BLaER1 (cell line): ENCODE measurements around the gene ITIH5.
A peak's percentile ranks its signal among the peaks of the same experiment; 100 is the strongest.

Experiments used
- H3K27ac ChIP-seq: shearing (Covaris generic); formaldehyde crosslinking; 2 replicates; pipeline ENCODE4 v1.8.1; 2022
- H3K27me3 ChIP-seq: shearing (Covaris generic); formaldehyde crosslinking; 2 replicates; pipeline ENCODE4 v1.8.1; 2022
- H3K36me3 ChIP-seq: shearing (Covaris generic); formaldehyde crosslinking; 2 replicates; pipeline ENCODE4 v1.8.1; 2022
- H3K4me1 ChIP-seq: shearing (Covaris generic); formaldehyde crosslinking; 2 replicates; pipeline ENCODE4 v1.8.1; 2022
- H3K4me2 ChIP-seq: shearing (Covaris generic); formaldehyde crosslinking; 2 replicates; pipeline ENCODE4 v1.8.1; 2022
- H3K4me3 ChIP-seq: shearing (Covaris generic); formaldehyde crosslinking; 2 replicates; pipeline ENCODE4 v1.8.1; 2022
- H3K9ac ChIP-seq: shearing (Covaris generic); formaldehyde crosslinking; 2 replicates; pipeline ENCODE4 v1.8.1; 2022
- H3K9me3 ChIP-seq: shearing (Covaris generic); formaldehyde crosslinking; 2 replicates; pipeline ENCODE4 v1.8.1; 2022
- H4K20me1 ChIP-seq: shearing (Covaris generic); formaldehyde crosslinking; 2 replicates; pipeline ENCODE4 v1.8.1; 2022
- Cebpa-rat ChIP-seq: shearing (Covaris generic); IDR thresholded peaks from 2 replicates; pipeline ENCODE4 v1.8.1; 2022

ITIH5 gene

DNA sequence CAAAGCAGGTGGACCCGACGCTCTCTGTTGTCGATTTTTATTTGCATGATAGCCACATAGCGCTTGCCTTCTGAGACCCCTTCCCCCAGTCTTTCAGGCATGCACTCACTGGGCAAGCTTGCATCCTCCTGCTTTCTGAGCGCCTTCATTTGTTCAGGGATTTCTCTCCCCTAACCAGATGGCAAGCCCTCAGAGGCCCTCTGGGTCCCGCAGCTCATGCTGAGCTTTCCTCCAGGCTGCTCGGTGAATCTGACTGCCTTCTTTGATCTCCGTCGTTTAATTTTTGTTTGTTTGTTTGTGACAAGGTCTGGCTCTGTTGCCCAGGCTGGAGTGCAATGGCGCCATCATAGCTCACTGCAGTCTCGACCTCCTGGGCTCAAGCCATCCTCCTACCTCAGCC is 58.8 kb downstream of the ITIH5 start:
- H3K27me3 ChIP-seq = no peaks in the 10 kb centered on the region
- no peak for TF ChIP-seq Cebpa-rat
- no peak overlapping the region for H3K4me3 ChIP-seq
- no peak overlapping the region for H3K27ac ChIP-seq
- H3K4me2 ChIP-seq = no peak overlapping the region
- no peaks in the 10 kb centered on the region; the same call in 1 of the 2 replicates for H3K4me1 ChIP-seq
- H3K9me3 ChIP-seq = no peaks in the 10 kb centered on the region
- H3K36me3 ChIP-seq = no peaks in the 10 kb centered on the region
- no peak overlapping the region for H3K9ac ChIP-seq
- no peaks in the 10 kb centered on the region for H4K20me1 ChIP-seq

GRCh38 chr10:7606951-7607404 is 59.8 kb downstream of the ITIH5 start:
- Histone ChIP-seq H3K4me1 (no peaks in the 10 kb centered on the region; the same call in 1 of the 2 replicates), H3K4me2 (no peak overlapping the region), H3K36me3 (no peaks in the 10 kb centered on the region), H3K27me3 (no peaks in the 10 kb centered on the region), H3K9ac (no peak overlapping the region), H4K20me1 (no peaks in the 10 kb centered on the region), H3K27ac (no peak overlapping the region), H3K4me3 (no peak overlapping the region), H3K9me3 (no peaks in the 10 kb centered on the region)
- no peak for TF ChIP-seq Cebpa-rat

DNA sequence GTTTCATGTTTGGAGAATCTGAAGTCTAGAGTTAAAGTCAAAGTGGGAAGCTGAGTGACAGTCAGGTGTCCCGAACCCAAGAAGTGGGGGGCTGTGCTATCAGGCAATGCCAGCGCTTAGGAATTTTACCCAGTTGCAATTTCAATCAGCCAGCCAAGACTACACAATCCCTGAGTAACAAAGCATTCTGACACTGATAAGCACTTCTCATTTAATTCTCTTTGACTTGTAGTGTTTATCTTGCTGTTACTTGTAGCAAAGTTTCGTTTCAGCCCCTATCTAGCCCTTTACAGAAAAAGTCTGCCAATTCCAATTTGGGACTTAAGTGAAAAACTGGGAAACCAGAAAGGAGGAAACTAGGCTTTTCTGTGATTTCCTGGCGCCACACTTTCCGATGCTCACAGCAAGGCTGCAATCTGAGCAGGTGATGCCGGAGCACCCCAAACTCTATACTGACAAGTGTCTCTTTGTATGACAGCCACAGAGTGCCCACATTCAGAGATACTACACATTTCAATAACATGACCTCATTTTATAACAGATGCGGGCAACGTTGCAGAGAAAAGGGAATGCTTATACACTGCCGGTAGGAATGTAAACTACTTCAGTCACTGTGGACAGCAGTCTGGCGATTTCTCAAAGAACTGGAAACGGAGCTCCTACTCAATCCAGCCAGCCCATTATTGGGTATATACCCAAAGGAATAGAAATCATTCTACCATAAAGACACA is 61.0 kb downstream of the ITIH5 start:
- H4K20me1 ChIP-seq = no peaks in the 10 kb centered on the region
- no peaks in the 10 kb centered on the region for H3K9me3 ChIP-seq
- peaks cover 11% of the 10 kb centered on the region for H3K4me1 ChIP-seq
- no peak overlapping the region for H3K4me3 ChIP-seq
- no peak for TF ChIP-seq Cebpa-rat
- H3K27me3 ChIP-seq = no peaks in the 10 kb centered on the region
- H3K9ac ChIP-seq = no peak overlapping the region
- no peak overlapping the region for H3K4me2 ChIP-seq
- H3K27ac ChIP-seq = no peak overlapping the region
- no peaks in the 10 kb centered on the region for H3K36me3 ChIP-seq

DNA sequence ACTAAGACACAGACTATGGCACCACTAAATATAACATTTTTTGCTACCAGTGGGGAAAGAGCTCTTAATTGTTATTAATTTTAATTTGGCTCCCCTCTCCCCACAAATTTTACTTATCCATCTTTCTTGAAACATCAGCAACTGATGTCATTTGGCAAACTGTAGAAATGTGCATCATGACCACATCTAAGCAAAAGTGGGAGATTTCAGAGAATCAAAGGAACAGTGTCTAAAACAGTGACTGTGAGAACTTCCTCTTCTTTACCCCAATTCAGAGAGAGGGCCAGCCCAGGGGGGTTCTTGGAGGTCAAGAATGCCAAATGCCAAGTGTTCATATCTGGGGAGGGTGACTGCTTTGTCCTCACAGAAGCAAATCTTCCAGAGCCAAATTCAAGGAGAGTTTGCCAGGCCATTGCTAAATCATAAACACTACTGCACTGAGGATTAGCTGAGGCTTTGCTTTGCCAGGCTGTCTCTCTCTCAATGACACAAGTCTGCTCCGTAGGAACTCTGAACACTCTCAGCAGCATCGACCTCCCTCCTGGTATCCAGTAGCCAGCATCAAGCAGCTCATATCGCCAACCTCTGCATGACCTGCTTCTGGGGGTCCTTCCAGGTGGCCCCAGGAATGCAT is 65.6 kb downstream of the ITIH5 start:
- no peaks in the 10 kb centered on the region for H3K27me3 ChIP-seq
- no peaks in the 10 kb centered on the region for H4K20me1 ChIP-seq
- H3K9me3 ChIP-seq = no peaks in the 10 kb centered on the region
- no peaks in the 10 kb centered on the region for H3K36me3 ChIP-seq
- no peak overlapping the region for H3K4me3 ChIP-seq
- TF ChIP-seq Cebpa-rat = no peak
- H3K4me2 ChIP-seq = peak overlapping the region; percentile 54
- H3K4me1 ChIP-seq = peaks cover 19% of the 10 kb centered on the region
- H3K27ac ChIP-seq = peak overlapping the region; percentile 35; the same call in 1 of the 2 replicates
- H3K9ac ChIP-seq = no peak overlapping the region

GRCh38 chr10:7598771-7599170 is 68.0 kb downstream of the ITIH5 start:
- no peaks in the 10 kb centered on the region for H4K20me1 ChIP-seq
- H3K4me2 ChIP-seq = no peak overlapping the region
- H3K4me1 ChIP-seq = peaks cover 19% of the 10 kb centered on the region
- no peaks in the 10 kb centered on the region for H3K36me3 ChIP-seq
- H3K4me3 ChIP-seq = no peak overlapping the region
- H3K27me3 ChIP-seq = no peaks in the 10 kb centered on the region
- H3K27ac ChIP-seq = no peak overlapping the region
- no peak for TF ChIP-seq Cebpa-rat
- H3K9ac ChIP-seq = no peak overlapping the region
- no peaks in the 10 kb centered on the region for H3K9me3 ChIP-seq

DNA sequence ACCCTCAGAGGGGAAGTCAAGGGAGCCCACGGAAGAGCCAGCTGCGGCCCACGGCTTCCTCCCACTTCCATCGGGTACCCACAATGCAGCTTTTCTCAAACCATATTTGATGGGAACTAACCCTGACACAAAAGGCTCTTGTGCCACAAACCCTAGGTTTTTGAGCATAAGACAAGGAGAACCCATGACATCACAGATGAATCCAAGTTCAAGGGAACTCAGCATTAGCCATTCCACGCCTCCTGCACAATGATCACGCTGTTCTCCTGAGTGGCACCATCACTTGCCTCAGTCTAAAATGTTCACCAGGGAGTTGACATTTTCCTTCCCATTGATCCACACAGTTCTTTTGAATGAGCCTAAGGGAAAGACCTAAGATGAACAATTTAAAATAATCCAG is 70.4 kb downstream of the ITIH5 start:
- H3K27ac ChIP-seq = no peak overlapping the region
- H3K9ac ChIP-seq = no peak overlapping the region
- no peaks in the 10 kb centered on the region for H3K36me3 ChIP-seq
- no peak overlapping the region for H3K4me2 ChIP-seq
- H3K9me3 ChIP-seq = no peaks in the 10 kb centered on the region
- H3K4me1 ChIP-seq = peaks cover 16% of the 10 kb centered on the region
- H4K20me1 ChIP-seq = no peaks in the 10 kb centered on the region
- H3K4me3 ChIP-seq = no peak overlapping the region
- no peak for TF ChIP-seq Cebpa-rat
- H3K27me3 ChIP-seq = no peaks in the 10 kb centered on the region

GRCh38 chr10:7593905-7594304 is 72.9 kb downstream of the ITIH5 start:
- no peaks in the 10 kb centered on the region for H3K36me3 ChIP-seq
- H3K27ac ChIP-seq = no peak overlapping the region
- H3K27me3 ChIP-seq = no peaks in the 10 kb centered on the region
- TF ChIP-seq Cebpa-rat = no peak
- no peaks in the 10 kb centered on the region for H3K9me3 ChIP-seq
- peaks cover 7% of the 10 kb centered on the region for H3K4me1 ChIP-seq
- H4K20me1 ChIP-seq = no peaks in the 10 kb centered on the region
- H3K4me3 ChIP-seq = no peak overlapping the region
- H3K4me2 ChIP-seq = no peak overlapping the region
- no peak overlapping the region for H3K9ac ChIP-seq

- Histone ChIP-seq H3K4me3 (no peak overlapping the region), H3K36me3 (no peaks in the 10 kb centered on the region), H4K20me1 (no peaks in the 10 kb centered on the region), H3K4me2 (no peak overlapping the region), H3K4me1 (peaks cover 7% of the 10 kb centered on the region), H3K27ac (no peak overlapping the region), H3K27me3 (no peaks in the 10 kb centered on the region), H3K9me3 (no peaks in the 10 kb centered on the region), H3K9ac (no peak overlapping the region)
- no peak for TF ChIP-seq Cebpa-rat
Measured at GRCh38 chr10:7593063-7593462, 73.7 kb downstream of the ITIH5 start.

- peaks cover 7% of the 10 kb centered on the region for H3K4me1 ChIP-seq
- no peak overlapping the region for H3K4me2 ChIP-seq
- no peaks in the 10 kb centered on the region for H3K9me3 ChIP-seq
- H4K20me1 ChIP-seq = no peaks in the 10 kb centered on the region
- no peak overlapping the region for H3K9ac ChIP-seq
- no peaks in the 10 kb centered on the region for H3K36me3 ChIP-seq
- no peak overlapping the region for H3K27ac ChIP-seq
- no peaks in the 10 kb centered on the region for H3K27me3 ChIP-seq
- TF ChIP-seq Cebpa-rat = no peak
- no peak overlapping the region for H3K4me3 ChIP-seq
Measured at GRCh38 chr10:7592627-7593026, 74.1 kb downstream of the ITIH5 start.

DNA sequence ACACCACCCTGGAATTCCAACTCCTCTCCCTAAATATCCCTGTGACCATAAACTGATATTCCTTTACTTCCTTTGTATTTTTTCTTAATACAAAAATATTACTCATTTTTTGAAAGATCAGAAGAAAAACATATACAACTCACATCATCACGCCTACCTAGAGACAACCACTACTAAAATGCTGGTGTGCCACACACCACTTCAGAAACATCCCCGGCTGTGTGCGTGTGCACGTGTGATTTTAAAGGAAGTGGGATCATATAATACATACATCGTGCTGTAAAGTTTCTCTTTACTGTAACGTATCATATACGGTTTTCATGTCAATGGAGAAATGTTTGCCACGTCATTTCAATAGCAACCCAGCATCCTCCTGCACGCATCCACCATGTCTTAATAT is 76.5 kb downstream of the ITIH5 start:
- Histone ChIP-seq H3K9ac (no peak overlapping the region), H3K27me3 (no peaks in the 10 kb centered on the region), H3K4me3 (no peak overlapping the region), H3K4me1 (peaks cover 7% of the 10 kb centered on the region), H3K4me2 (no peak overlapping the region), H3K36me3 (no peaks in the 10 kb centered on the region), H3K27ac (no peak overlapping the region), H4K20me1 (no peaks in the 10 kb centered on the region), H3K9me3 (no peaks in the 10 kb centered on the region)
- no peak for TF ChIP-seq Cebpa-rat
